D721Med (cell line): ENCODE results near the gene SNAPC4.

ENCODE experiments used
- DNase-seq: peaks from one replicate; pipeline ENCODE4 v3.0.0; 2011; ENCODE audit warnings: low spot score; ENCODE audit not compliant: insufficient read length
- FAIRE-seq: peaks from 2 replicates; lab custom pipeline; 2011; peaks lifted over from hg19 to GRCh38; lab: Jason Lieb, UNC
- TF ChIP-seq, protein P1 (sequence below): IDR thresholded peaks from 2 replicates; pipeline ENCODE4 v1.5.1; 2012; ENCODE audit warnings: mild to moderate bottlenecking, control low read depth; ENCODE audit not compliant: insufficient read depth; ENCODE audit errors: missing control alignments

Gene SNAPC4

GRCh38 chr9:136443087-136443486, 43.1 kb upstream of the SNAPC4 start:
- TF ChIP-seq, protein P1, sequence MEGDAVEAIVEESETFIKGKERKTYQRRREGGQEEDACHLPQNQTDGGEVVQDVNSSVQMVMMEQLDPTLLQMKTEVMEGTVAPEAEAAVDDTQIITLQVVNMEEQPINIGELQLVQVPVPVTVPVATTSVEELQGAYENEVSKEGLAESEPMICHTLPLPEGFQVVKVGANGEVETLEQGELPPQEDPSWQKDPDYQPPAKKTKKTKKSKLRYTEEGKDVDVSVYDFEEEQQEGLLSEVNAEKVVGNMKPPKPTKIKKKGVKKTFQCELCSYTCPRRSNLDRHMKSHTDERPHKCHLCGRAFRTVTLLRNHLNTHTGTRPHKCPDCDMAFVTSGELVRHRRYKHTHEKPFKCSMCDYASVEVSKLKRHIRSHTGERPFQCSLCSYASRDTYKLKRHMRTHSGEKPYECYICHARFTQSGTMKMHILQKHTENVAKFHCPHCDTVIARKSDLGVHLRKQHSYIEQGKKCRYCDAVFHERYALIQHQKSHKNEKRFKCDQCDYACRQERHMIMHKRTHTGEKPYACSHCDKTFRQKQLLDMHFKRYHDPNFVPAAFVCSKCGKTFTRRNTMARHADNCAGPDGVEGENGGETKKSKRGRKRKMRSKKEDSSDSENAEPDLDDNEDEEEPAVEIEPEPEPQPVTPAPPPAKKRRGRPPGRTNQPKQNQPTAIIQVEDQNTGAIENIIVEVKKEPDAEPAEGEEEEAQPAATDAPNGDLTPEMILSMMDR = no peak
- FAIRE-seq (no peak), DNase-seq (no peak)

DNA sequence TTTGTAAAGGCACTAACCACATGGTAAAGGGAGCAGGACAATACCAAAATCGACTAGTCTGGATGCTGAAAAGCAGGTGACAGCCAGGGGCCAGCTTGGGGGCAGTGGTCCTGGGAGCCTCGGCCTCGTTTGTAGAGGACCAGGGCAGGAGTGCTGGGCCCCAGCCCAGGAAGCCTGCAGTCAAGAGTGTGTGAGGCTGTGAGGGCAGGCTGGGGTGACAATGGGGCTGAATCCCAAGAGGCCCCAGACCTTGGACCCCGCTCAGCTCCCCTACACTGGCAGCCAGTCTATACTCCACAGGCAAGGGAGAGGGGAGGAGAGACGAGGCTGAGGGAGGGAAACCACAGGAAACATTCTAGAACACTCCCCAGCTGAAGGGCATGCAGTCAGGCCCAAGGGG, 42.3 kb upstream of the SNAPC4 start:
- TF ChIP-seq, protein P1 = no peak
- DNase-seq = no peak
- FAIRE-seq = no peak

GRCh38 chr9:136441681-136442245, 41.8 kb upstream of the SNAPC4 start:
- FAIRE-seq (no peak), DNase-seq (no peak)
- TF ChIP-seq, protein P1 = no peak

- TF ChIP-seq, protein P1 = no peak
- DNase-seq (no peak), FAIRE-seq (no peak)
These were observed 41.3 kb upstream of the SNAPC4 start for GRCh38 chr9:136441191-136441680.

- TF ChIP-seq, protein P1 = peak; percentile 46
- DNase-seq (peak; percentile 86), FAIRE-seq (no peak)
These were observed 39.8 kb upstream of the SNAPC4 start, which contains the start of gene INPP5E for GRCh38 chr9:136439481-136440408. Gene INPP5E, minus strand, starts transcription at chr9:136439845. Its CDS starts 426 bp downstream, at chr9:136439419.

DNA sequence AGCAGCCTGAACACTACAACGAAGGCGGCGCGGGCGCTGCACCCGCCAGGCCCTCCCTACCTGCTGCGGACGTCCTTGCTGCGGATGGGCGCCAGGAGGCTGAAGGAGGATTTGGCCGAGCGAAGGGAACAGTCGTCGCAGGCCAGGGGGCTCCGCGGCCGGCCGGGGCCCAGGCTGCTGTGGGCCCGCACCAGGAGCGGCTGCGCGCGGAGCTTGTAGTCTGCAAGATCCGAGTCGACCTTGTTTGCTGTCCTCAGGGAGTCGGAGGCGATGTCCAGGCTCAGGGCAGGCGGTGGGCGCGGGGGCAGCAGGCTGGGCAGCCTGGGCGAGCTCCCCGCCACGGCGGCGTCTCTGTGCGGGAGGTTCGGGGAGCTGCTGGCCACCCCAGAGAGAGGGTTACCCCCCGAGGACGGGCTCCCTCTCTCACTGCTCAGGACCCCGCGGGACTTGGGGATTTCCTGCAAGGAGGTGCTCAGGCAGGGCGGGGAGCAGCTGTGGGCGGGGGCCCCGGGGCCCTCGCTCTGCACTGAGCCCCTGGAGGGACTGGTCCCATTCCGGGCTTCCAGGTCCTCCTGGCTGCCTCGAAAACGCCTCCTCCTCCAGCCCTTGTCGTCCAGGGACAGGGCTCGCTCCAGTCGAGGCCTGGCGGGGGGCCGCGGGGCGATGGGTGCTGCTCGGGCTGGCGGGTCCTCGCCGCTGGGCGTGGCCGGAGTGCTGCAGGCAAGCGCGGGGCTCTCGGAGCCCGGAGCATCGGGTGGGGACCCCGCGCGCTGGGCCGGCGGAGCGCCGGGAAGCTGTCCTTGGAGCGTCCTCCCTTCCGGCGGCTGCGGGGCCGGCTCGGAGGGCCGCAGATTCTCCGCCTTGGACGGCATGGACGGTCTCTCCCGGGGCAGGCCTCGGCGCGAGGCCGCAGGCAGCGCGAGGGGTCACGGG, 38.8 kb upstream of the SNAPC4 start:
- no peak for DNase-seq
- TF ChIP-seq, protein P1 = no peak
- no peak for FAIRE-seq
